ENCODE data around the gene SCN1A. TPM values are rescaled to one million over a fixed set of nuclear protein-coding genes. Genes with fewer than 3 reads are reported as not detected.

The SCN1A gene
- total RNA-seq, 2 donors from 2014 or later = 0.05 TPM; not detected in 1

DNA sequence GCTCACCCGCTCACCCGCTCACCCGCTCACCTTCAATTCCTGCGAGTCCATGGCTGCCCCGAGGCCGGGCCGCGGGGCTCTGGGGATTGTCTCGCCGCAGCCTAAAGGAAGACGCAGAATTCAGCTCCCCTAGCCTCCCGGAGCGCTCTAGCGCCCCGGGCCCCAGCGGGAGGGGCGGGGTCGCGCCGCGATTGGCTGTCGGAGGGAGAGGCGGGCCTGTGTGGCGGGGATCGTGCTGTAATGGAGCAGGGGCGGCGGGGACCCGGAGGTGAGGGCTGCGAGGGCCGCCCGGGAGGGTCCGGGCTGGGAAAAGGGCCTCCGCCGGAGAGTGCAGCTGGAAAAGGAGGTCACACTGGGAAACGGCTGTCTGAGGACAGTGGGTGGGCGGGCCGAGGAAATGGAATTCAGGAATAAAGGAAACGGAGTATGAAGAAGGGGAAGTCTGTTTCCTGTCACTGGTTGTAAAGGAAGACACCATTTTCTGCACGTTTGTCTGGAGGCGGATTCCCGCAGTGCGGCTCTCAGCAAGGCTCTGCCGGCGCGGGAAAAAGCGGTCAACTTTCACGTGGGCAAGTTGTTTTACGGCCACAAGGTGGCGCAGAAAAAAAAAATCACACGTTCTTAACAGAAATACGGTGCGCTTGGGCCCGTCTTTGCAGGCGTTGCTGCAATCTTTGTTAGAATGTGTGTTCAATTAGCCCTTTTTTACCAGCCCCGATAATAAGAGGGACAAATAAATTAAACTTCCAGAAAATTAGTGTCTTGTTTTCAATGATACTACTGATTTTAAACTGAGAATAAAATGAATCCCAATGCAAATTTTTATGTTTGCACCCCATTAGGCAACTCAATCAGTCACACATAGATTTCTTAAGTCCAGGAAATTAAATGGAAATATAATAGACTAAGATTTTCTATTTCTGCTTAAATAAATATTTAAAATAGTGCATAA lies 173.9 kb downstream of the SCN1A start, which contains the start of gene TTC21B:
TSS of gene TTC21B (minus strand) at position 122 of the 952 bp plus-strand sequence. CDS start at position 51, 71 bp downstream.
- H3K9me3 ChIP-seq = no peaks in the 10 kb centered on the region
- peaks cover 11% of the 10 kb centered on the region for H3K4me1 ChIP-seq
- TF ChIP-seq, protein P1, sequence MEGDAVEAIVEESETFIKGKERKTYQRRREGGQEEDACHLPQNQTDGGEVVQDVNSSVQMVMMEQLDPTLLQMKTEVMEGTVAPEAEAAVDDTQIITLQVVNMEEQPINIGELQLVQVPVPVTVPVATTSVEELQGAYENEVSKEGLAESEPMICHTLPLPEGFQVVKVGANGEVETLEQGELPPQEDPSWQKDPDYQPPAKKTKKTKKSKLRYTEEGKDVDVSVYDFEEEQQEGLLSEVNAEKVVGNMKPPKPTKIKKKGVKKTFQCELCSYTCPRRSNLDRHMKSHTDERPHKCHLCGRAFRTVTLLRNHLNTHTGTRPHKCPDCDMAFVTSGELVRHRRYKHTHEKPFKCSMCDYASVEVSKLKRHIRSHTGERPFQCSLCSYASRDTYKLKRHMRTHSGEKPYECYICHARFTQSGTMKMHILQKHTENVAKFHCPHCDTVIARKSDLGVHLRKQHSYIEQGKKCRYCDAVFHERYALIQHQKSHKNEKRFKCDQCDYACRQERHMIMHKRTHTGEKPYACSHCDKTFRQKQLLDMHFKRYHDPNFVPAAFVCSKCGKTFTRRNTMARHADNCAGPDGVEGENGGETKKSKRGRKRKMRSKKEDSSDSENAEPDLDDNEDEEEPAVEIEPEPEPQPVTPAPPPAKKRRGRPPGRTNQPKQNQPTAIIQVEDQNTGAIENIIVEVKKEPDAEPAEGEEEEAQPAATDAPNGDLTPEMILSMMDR (IDR thresholded peaks at IDR 0.05) = peak; percentile 85
- intact Hi-C loops (cut with DNase I) = no loop called here
- H3K36me3 ChIP-seq = no peaks in the 10 kb centered on the region
- peak; percentile 96 for DNase-seq
- peak within 1 kb of the TSS; percentile 87 for H3K27ac ChIP-seq
- no peaks in the 10 kb centered on the region for H3K27me3 ChIP-seq
- H3K4me3 ChIP-seq = peak within 1 kb of the TSS; percentile 78
- H3K9ac ChIP-seq (ENCODE audit: low read depth in 2 of 2, low read length in 2 of 2) = peak within 1 kb of the TSS; percentile 61 to 80

DNA sequence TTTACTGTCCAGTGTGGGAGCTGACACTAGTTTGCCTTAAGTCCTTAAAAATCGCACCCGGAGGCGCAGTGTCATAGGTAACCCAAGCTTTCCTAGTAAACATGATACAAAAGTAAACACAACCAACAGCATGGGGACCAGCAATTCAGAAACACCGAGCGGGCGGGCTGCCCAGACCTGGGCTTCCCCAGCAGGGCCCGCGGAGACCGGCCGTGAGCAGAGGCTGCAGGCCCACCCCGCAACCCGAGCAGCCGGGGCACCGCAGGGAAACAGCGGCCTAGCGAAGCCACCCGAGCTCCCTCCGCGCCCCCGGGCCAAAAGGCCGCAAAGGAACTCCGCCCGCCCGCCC lies 174.5 kb downstream of the SCN1A start:
- H3K27ac ChIP-seq = peak overlapping the region; percentile 87
- H3K27me3 ChIP-seq = no peaks in the 10 kb centered on the region
- intact Hi-C loops (cut with DNase I) = no loop called here
- TF ChIP-seq, protein P1 (IDR thresholded peaks at IDR 0.05) = no peak
- peak overlapping the region; percentile 61 to 80 for H3K9ac ChIP-seq (ENCODE audit: low read depth in 2 of 2, low read length in 2 of 2)
- no peak for DNase-seq
- H3K36me3 ChIP-seq = no peaks in the 10 kb centered on the region
- peaks cover 11% of the 10 kb centered on the region for H3K4me1 ChIP-seq
- H3K9me3 ChIP-seq = no peaks in the 10 kb centered on the region
- peak overlapping the region; percentile 78 for H3K4me3 ChIP-seq

DNA sequence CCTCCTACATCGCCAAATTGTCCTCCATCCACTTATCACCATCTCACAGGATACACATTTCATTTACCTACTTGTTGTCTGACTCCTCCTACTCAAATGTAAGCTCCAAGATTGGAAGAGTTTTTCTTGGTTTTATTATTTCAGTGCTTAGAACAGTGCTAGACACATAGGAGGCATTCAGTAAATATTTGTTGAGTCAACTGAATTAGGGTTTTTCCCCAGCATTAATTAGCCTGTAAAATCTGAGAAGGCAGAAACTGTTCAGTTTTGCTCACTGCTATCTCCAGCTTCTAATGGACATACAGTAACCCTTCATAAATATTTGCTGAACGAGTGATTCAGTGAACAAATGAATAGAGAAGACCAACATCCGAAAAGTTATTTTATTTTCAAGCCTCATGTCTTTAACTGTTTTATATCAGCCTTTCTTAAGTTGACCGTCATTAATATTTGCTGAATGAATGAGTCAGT lies 175.0 kb downstream of the SCN1A start:
- Histone ChIP-seq H3K27me3 (no peaks in the 10 kb centered on the region), H3K27ac (peak overlapping the region; percentile 87), H3K9ac (ENCODE audit: low read depth in 2 of 2, low read length in 2 of 2) (peak overlapping the region in 1 of 2 donors; percentile 80), H3K4me3 (peak overlapping the region; percentile 78), H3K9me3 (no peaks in the 10 kb centered on the region), H3K36me3 (no peaks in the 10 kb centered on the region), H3K4me1 (peaks cover 11% of the 10 kb centered on the region)
- DNase-seq = no peak
- TF ChIP-seq, protein P1 (IDR thresholded peaks at IDR 0.05) = no peak
- intact Hi-C loops (cut with DNase I) = no loop called here

DNA sequence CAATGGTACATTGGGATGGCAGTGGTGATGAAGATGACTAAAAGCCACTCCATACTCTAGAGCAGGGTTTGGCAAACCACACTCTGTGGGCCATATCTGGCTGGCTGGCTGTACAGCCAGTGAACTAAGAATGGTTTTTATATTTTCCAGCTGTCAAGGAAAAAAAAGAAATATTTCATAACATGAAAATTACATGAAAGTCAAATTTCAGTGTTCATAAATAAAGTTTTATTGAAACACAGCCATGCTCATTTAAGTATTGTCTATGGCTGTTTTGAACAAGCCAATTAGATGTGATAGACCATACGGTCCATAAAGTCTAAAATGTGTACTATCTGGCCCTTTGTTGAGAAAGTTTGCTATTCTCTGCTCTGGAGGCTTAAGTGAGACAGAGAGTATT lies 175.7 kb downstream of the SCN1A start:
- intact Hi-C loops (cut with DNase I) = no loop called here
- H3K27ac ChIP-seq = no peak overlapping the region
- H3K9ac ChIP-seq (ENCODE audit: low read depth in 2 of 2, low read length in 2 of 2) = no peak overlapping the region
- H3K4me1 ChIP-seq = peaks cover 11% of the 10 kb centered on the region
- TF ChIP-seq, protein P1 (IDR thresholded peaks at IDR 0.05) = no peak
- H3K4me3 ChIP-seq = no peak overlapping the region
- H3K27me3 ChIP-seq = no peaks in the 10 kb centered on the region
- no peak for DNase-seq
- H3K36me3 ChIP-seq = no peaks in the 10 kb centered on the region
- H3K9me3 ChIP-seq = no peaks in the 10 kb centered on the region

DNA sequence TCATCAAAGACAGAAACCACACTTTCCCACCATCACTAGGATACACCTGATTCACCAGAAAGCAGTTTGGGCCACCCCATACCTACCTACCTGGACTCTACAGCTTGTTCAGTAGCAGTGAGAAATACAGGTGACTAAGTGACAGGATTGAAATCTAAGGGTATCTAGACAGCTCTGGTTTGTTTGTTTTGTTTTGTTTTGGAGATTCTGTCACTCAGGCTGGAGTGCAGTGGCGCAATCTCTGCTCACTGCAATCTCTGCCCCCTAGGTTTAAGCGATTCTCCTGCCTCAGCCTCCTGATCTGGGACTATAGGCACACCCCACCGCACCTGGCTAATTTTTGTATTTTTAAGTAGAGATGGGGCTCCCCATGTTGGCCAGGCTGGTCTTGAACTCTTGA lies 177.4 kb downstream of the SCN1A start:
- H3K4me1 ChIP-seq = peaks cover 11% of the 10 kb centered on the region
- no peak for DNase-seq
- intact Hi-C loops (cut with DNase I) = no loop called here
- H3K27ac ChIP-seq = no peak overlapping the region
- no peak overlapping the region for H3K4me3 ChIP-seq
- H3K9me3 ChIP-seq = no peaks in the 10 kb centered on the region
- TF ChIP-seq, protein P1 (IDR thresholded peaks at IDR 0.05) = no peak
- no peaks in the 10 kb centered on the region for H3K36me3 ChIP-seq
- no peaks in the 10 kb centered on the region for H3K27me3 ChIP-seq
- no peak overlapping the region for H3K9ac ChIP-seq (ENCODE audit: low read depth in 2 of 2, low read length in 2 of 2)

Measured in colonic mucosa (tissue), 4 donors.